Measurements from ENCODE around the gene MPEG1.

- TF ChIP-seq, protein P1, sequence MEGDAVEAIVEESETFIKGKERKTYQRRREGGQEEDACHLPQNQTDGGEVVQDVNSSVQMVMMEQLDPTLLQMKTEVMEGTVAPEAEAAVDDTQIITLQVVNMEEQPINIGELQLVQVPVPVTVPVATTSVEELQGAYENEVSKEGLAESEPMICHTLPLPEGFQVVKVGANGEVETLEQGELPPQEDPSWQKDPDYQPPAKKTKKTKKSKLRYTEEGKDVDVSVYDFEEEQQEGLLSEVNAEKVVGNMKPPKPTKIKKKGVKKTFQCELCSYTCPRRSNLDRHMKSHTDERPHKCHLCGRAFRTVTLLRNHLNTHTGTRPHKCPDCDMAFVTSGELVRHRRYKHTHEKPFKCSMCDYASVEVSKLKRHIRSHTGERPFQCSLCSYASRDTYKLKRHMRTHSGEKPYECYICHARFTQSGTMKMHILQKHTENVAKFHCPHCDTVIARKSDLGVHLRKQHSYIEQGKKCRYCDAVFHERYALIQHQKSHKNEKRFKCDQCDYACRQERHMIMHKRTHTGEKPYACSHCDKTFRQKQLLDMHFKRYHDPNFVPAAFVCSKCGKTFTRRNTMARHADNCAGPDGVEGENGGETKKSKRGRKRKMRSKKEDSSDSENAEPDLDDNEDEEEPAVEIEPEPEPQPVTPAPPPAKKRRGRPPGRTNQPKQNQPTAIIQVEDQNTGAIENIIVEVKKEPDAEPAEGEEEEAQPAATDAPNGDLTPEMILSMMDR (IDR thresholded peaks at IDR 0.05): no peak
- no peak for TF ChIP-seq POLR2A (IDR thresholded peaks at IDR 0.05)
These were observed 48.4 kb upstream of the MPEG1 start for GRCh38 chr11:59261150-59261549.

Measured in testis (tissue), 2 donors.